GM21717 (cell line): ENCODE measurements around the gene LSM5.
"Not testable (repeated sequence)": the region's sequence is repeated elsewhere in the genome, so short reads cannot be mapped to it uniquely, and the experiment has no call there.

ENCODE experiments used
- ATAC-seq: cut with Tn5 transposase; IDR thresholded peaks from one replicate; pipeline ENCODE4 v1.9.1; 2021; ENCODE audit warnings: mild to moderate bottlenecking, moderate library complexity; ENCODE audit not compliant: unreplicated experiment

The LSM5 gene

DNA sequence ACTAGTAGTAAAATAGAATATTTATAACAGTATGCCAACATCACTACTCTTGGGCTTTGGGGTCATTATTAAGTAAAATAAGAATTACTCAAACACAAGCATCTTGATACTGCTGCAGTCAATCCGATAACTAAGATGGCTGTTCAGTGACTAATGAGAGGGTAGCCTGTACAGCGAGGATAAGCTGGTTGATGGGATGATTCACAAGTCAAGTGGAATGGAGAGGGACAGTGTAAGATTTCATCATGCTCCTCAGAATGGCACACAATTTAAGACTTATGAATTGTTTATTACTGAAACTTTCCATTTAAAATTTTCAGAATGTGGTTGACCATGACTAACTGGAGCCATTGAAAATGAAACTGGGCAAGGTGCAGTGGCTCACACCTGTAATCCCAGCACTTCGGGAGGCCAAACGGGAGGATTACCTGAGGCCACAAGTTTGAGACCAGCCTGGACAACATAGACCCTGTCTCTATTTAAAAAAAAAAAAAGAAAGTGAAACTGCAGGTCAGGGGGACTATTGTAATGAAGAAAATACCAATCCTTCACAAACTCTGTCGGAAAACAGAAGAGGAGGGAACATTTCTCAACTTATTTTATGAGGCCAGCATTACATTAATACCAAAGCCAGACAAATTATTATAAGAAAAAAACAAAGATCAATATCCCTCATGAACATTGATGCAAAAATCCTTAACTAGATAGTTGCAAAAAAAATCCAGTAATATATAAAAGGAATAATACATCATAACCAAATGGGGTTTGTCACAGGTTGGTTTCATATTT lies 16.3 kb upstream of the LSM5 start:
- peak; percentile 78 for ATAC-seq

DNA sequence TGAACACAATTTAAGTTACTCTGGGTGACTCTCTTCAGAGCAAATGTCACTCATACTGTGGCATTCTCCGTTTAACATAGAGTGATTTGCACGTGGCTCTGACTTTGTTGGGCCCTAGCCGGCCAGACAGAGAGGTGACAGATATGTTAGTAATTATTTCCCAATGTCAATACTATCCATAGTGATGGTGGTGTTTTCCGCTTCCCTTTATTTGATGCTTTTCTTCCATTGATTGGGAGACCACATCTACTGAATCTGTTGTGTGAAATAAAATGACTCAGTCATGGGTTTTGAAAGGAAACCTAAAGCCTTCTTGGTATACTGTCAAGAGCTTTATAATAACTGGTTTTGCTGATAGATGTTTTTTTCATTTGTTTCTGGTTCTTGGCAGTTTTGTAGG lies 12.5 kb upstream of the LSM5 start:
- ATAC-seq, result no peak

DNA sequence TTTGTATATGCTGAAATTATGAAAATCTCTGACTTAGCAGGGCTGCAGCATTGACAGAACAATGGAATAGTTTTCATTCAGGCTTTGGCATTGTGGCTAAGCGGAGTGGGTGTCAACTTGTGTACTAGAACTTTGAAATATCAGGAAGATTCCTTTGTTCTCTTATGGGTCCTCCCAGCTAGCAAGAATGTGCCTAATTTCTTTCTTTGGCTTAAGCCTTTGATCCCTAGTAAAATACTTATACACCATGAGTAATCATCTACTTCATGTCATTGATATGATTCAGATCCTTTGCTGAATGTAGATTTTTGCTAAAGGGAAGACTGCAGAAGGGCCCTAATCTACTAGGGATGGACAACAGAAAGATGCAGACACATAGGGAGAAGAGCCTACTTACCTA lies 11.3 kb upstream of the LSM5 start:
- ATAC-seq, result no peak

DNA sequence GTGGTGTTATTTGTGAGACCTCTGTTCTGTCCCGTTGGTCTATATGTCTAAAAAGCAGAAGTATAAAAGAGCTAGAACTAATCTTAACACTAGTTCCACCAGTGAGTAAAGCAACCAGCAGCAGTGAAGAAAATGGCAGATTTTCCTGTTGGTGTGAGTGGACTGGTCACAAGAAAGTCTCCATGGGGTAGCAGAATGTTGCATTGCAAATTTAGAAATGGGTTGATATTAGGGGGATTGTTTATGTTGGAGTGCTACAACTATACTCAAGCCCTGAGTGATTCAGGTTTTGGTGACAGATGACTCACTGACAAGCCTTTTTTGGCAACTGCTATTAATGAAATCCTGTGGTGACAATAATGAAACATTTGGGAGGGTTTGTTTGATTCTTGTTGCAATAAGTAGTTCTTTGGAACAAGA lies 10.8 kb upstream of the LSM5 start:
- peak; percentile 65 for ATAC-seq

DNA sequence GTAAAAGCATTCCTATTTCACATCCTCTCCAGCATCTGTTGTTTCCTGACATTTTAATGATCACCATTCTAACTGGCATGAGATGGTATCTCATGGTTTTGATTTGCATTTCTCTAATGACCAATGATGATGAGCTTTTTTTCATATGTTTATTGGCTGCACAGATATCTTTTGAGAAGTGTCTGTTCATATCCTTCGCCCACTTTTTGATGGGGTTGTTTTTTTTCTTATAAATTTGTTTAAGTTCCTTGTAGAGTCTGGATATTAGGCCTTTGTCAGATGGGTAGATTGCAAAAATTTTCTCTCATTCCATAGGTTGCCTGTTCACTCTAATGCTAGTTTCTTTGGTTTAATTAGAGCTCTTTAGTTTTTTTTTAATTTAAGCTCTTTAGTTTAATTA lies 10.0 kb upstream of the LSM5 start:
- ATAC-seq, result not testable (repeated sequence)

DNA sequence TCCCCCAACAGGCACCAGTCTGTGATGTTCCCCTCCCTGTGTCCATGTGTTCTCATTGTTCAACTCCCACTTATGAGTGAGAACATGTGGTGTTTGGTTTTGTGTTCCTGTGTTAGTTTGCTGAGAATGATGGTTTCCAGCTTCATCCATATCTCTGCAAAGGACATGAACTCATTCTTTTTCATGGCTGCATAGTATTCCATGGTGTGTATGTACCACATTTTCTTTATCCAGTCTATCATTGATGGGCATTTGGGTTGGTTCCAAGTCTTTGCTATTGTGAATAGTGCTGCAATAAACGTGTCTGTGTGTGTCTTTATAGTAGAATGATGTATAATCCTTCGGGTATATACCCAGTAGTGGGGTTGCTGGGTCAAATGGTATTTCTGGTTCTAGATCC lies 9.6 kb upstream of the LSM5 start:
- not testable (repeated sequence) for ATAC-seq

DNA sequence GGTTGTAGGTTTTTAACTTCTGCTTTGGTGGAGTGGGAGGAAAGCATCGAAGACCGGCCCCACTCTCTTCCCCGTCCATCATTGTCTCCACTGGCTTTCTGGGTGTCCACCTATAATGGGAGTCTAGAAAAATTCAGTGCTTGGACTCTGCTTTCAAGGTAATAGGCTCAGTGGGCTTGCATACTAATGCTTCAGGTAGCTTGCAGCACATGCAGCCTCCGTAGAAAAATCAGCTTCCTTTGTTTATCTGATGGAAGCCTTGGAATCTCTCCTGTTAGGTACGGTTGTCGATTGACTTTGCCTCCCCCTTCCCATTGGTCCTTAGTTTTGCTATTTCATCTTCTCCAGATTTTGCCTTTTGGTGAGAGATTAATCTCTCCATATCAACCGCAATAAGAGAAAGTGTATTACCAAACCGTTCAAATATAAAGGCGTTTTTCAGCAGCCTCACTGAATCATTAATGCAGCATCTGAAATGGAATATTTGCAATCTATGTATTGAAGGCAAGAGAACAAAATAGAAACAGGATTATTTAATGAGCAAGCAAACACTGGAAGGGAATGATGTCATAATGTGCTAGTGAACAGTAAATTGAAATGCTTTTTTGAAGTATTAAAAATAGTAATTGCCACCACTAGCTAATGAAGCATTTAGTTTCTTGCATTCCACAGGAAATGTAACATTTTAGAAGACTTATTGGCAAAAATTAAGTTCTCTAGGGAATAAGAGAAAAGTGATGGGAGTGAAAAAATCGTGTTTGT lies 6.1 kb upstream of the LSM5 start:
- ATAC-seq, result no peak

DNA sequence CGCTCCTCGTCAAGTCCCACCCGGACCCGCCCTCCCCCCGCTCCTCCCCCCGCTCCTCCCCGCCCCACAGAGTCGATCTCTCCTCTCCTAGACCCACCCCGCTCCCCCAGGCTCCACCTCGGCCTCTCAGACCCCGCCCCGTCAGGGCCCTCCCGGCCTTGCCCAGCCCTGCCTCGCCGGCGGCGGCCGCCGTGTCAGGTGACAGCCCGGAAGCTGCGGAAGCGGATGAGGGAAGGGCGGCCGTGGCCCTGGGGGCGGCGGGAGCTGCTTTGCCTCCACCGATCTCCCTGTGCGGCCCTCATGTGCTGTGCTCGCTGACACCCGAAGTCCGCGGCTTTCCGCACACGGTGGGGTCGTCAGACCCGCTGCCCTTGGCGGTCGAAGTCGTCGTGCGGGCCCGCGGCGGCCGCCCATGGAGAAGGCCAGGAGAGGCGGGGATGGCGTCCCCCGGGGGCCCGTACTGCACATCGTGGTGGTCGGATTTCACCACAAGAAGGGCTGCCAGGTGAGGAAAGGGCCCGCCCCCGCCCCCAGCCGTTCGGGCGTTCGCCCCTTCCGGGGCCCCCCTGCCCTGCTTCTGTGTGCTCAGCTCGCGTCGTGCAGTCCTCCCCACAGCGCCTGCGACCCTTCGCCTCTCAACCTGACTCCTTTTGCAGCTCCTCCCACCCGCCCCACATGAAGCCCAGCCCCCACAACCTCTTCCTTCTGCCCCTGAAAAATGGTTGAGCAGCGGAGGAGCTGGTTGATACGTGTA lies 5.3 kb upstream of the LSM5 start, which contains the start of gene AVL9:
Gene AVL9 (plus strand): TSS at position 192 of the 754 bp plus-strand sequence. CDS start 221 bp downstream, at position 413.
- ATAC-seq, result peak; percentile 95

DNA sequence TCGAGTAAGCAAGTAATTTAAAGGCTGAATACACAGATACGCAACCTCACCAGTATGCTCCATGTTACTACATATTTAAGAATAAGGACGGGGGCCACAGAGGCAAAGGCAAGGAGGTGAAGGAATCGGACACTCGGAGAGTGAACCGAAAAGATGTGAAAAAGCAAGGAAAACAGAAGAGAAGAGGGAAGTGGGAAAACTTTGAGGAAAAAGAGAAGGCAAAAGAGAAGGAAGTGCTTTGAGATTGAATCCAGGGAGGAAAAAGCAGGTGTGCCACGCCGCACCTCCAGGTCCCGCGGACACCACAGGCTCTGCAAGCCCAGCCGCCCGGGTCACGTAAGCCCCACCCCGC lies 4.7 kb upstream of the LSM5 start:
- peak; percentile 8 for ATAC-seq

DNA sequence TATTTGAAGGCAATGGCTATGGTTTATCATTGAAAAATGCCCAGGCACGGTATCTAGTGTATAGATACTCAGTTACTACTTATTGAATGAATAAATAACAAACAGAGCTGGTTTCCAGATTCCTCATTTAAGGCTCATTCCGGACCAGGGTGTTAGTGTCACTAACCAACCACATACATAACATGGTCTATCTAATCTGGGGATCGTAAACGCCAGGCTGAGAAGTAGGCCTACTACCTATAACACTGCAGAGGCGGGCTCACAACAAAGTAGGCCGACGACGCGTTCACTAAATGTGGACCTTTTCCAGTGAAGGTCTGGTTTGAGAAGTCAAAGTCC lies 423 bp downstream of the LSM5 start:
- ATAC-seq, result no peak

DNA sequence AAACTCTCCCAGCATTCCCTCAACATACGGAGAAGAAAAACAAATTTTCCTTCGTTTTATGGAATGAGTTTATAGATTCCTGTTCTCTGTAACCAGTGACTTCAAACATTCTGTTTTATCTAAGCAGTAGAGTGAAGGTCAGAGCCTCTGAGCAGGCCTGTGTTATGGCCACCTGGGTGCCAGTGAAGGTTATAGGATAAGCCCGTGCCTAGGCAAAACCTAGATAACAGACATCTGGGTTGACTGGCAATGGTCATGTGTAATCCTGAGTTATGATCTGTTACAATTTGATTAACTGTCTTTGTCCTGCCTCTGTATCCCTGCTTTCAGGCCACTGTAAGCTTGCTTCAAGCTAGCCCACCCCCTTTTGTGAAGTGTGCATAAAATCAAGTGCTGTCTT lies 8.3 kb downstream of the LSM5 start:
- ATAC-seq, result no peak

DNA sequence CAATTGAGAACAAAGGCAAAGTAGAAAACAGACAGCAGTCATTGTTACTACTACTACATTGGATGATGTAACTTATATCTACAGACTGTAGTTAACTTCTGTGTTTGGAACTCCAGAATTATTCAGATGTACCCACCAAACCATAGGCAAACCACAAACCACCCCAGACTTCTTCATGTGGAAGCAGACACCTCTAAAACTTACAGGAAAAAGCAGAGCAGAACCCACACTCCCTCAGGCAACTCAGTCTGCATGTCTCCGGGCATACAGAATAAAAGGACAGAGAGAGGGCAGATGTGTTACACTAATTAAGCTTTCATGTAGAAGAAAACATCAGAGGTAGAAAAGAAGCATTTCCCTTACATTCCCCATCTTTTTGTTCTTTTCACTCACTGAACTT lies 9.0 kb downstream of the LSM5 start:
- ATAC-seq, result no peak

DNA sequence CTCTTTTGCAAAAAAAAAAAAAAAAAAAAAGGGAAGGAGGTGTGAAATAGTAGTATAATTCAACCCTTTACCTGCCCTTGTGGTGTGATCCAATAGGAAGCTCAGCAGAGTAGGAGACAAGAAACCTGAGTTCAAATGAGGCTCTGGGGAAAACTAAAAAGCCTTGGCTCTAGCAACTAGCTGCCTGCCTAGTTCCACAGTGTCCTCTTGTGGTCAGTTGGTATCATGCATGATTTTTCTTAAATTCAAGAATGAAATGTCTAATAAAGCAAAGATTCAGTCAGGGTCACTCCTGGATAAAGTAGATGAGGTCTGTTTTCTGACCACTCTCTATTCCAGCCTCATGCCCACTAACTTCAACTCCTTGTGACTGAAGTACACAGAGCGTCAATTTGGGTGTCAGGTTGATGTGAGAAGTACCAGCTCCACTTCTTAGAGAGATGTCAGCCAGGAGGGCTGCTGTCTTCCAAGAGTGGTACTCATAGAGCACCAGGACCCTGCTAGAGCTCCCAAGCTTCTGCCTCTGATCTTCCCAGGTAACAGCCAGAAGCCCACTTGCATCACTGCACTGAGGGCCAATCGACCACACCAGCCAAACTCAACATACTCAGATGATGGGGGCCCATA lies 10.5 kb downstream of the LSM5 start:
- ATAC-seq, result no peak

DNA sequence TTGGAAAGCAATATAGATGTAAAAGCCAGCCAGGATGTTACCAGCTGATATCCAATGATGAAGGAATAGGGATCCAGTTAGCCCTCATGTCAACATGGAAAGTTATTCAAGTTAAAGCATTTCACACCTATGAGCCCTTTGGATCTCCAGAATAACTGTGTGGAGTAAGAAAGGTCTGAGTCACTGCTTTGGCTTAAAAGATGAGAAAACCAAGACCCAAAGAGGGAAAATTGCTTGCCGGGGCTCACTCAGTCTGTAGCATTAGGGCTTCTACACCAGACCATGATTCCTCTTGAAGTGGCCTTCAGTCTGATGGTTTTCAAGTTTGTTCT lies 12.6 kb downstream of the LSM5 start:
- ATAC-seq, result no peak

DNA sequence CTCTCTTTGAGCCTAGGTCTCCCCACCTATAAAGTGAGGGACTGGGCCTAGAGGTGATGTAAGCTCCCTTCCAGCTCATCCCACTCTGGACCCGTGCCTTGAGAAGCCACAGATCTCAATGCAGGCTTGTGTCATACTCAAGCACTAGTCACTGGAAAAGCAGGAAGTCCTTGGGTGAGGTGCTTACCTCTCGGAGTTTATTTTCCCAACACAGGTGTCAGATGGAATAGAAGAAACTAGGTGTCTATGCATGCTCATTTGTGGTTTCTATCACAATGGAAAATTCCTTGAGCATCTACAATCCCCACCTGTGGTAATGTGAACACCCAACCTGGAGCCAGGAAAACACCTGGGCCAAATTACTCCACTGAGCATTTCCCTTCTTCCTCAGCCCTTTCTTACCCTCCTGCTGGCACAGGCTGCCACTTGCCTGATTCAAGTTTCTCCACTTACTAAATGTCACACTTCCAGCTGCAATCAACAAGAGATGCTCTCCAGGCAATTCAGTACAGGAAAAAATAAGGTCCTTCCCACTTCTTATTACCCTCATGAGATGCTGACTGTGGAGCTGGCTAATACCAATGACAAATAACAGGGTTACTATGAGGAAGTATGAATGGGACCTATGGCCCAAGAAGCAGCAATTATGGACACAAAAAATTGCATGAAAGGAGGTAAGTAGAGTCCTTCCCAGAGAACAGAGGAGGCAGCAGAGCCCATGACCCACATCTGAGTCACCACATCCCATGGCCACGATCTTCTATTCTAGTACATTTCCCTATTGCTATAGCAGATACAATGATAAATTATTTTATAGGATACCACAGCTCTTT lies 13.1 kb downstream of the LSM5 start:
- ATAC-seq, result no peak

DNA sequence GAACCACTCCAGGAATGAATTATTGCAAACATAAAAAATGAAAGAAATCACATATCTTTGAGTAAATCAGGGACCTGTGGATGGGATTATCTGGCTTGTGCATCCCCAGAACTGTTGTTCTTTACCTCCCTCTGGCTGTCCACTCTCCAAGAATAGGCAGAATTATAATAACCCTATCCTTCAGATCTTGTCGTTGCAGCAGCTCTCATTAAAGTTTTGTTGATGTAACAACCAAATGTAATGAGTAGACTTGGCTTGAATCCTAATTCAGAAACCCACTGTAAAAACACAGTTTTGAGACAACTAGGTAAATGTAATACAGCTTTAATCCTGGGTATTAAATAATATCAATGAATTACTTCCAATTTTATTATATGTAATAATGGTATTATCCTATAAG lies 16.2 kb downstream of the LSM5 start:
- ATAC-seq, result no peak

DNA sequence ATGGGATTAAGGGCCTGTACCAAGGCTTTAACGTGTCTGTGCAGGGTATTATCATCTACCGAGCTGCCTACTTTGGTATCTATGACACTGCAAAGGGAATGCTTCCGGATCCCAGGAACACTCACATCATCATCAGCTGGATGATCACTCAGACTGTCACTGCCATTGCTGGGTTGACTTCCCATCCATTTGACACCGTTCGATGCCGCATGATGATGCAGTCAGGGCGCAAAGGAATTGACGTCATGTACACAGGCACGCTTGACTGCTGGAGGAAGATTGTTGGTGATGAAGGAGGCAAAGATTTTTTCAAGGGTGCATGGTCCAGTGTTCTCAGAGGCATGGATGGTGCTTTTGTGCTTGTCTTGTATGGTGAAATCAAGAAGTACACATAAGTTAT lies 18.2 kb downstream of the LSM5 start:
- ATAC-seq, result no peak

DNA sequence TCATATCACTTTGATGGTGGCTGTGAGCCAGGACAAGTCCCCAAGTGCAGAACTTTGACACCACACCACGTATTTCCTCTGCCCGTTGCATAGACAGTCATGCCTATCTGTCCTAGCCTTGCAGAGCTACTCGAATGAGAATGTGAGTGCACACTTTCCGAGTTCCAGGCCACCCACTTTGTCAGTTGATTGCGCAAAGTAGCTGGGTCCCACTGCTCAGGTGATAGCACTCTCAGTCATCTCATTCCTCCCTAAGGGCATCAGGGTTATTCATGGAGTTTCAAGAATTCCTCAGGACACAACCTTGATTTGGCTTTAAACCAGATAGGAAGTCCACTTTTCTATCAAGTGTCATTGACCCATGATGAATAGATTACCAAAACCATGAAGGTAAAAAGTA lies 19.3 kb downstream of the LSM5 start:
- ATAC-seq, result no peak

DNA sequence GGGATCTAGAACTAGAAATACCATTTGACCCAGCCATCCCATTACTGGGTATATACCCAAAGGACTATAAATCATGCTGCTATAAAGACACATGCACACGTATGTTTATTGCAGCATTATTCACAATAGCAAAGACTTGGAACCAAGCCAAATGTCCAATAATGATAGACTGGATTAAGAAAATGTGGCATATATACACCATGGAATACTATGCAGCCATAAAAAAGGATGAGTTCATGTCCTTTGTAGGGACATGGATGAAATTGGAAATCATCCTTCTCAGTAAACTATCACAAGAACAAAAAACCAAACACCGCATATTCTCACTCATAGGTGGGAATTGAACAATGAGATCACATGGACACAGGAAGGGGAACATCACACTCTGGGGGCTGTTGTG lies 20.2 kb downstream of the LSM5 start:
- ATAC-seq, result not testable (repeated sequence)

DNA sequence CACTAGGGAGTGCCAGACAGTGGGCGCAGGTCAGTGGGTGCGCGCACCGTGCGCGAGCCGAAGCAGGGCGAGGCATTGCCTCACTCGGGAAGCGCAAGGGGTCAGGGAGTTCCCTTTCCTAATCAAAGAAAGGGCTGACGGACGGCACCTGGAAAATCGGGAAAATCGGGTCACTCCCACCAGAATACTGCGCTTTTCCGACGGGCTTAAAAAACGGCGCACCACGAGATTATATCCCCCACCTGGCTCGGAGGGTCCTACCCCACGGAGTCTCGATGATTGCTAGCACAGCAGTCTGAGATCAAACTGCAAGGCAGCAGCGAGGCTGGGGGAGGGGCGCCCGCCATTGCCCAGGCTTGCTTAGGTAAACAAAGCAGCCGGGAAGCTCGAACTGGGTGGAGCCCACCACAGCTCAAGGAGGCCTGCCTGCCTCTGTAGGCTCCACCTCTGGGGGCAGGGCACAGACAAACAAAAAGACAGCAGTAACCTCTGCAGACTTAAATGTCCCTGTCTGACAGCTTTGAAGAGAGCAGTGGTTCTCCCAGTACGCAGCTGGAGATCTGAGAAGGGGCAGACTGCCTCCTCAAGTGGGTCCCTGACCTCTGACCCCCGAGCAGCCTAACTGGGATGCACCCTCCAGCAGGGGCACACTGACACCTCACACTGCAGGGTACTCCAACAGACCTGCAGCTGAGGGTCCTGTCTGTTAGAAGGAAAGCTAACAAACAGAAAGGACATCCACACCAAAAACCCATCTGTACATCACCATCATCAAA lies 25.4 kb downstream of the LSM5 start:
- ATAC-seq, result not testable (repeated sequence)
